Osteoblast (primary cell): Measurements from ENCODE around the gene CEP97. TPM values are rescaled to one million over a fixed set of nuclear protein-coding genes. Genes with fewer than 3 reads are reported as not detected.
"Not testable (repeated sequence)": the region's sequence is repeated elsewhere in the genome, so short reads cannot be mapped to it uniquely, and the experiment has no call there.

Source experiments
- DNase-seq: peaks from one replicate; pipeline ENCODE4 v3.0.0; 2011; ENCODE audit warnings: low spot score, mixed read lengths; ENCODE audit not compliant: insufficient read length; ENCODE audit errors: missing footprints
- H2AFZ ChIP-seq: 2 replicates; pipeline ENCODE4 v1.6.0; 2011; ENCODE audit warnings: mild to moderate bottlenecking, low read length
- H3K27ac ChIP-seq: 2 replicates; pipeline ENCODE4 v1.5.1; 2011; ENCODE audit warnings: mild to moderate bottlenecking, low read depth, low read length, moderate library complexity
- H3K27me3 ChIP-seq: 2 replicates; pipeline ENCODE4 v1.6.0; 2012; ENCODE audit warnings: mild to moderate bottlenecking, control low read depth, inconsistent platforms, low read length, moderate library complexity; ENCODE audit not compliant: insufficient read depth
- H3K36me3 ChIP-seq: 2 replicates; pipeline ENCODE4 v1.5.1; 2011; ENCODE audit warnings: mild to moderate bottlenecking, low read length, control low read depth, moderate library complexity; ENCODE audit not compliant: insufficient read depth
- H3K4me1 ChIP-seq: 2 replicates; pipeline ENCODE4 v1.5.1; 2011; ENCODE audit warnings: mild to moderate bottlenecking, low read length, control low read depth, moderate library complexity; ENCODE audit not compliant: insufficient read depth
- H3K4me2 ChIP-seq: 2 replicates; pipeline ENCODE4 v1.6.0; 2011; ENCODE audit warnings: mild to moderate bottlenecking, low read length; ENCODE audit not compliant: insufficient read depth
- H3K4me3 ChIP-seq: fragments of 200-600 bp; sonication (generic); 3 replicates; pipeline ENCODE4 v1.5.1; 2012; ENCODE audit warnings: mild to moderate bottlenecking, low read length, inconsistent platforms; ENCODE audit not compliant: insufficient read depth
- H3K79me2 ChIP-seq: 2 replicates; pipeline ENCODE4 v1.6.0; 2012; ENCODE audit warnings: mild to moderate bottlenecking, low read length, control low read depth, inconsistent platforms; ENCODE audit not compliant: insufficient read depth
- H3K9me3 ChIP-seq: 2 replicates; pipeline ENCODE4 v1.5.1; 2011; ENCODE audit warnings: low read depth, low read length, control low read depth
- H4K20me1 ChIP-seq: 2 replicates; pipeline ENCODE4 v1.6.0; 2012; ENCODE audit warnings: mild to moderate bottlenecking, low read length, control low read depth; ENCODE audit not compliant: insufficient read depth
- total RNA-seq: library from RNA; depleted of rRNA; stranded (reverse); fragments of >200 nt; gene quantifications from 2 replicates; pipeline ENCODE4 v1.2.3, GENCODE V29; 2012
- TF ChIP-seq, protein P1 (sequence below): IDR thresholded peaks from 2 replicates; pipeline ENCODE4 v1.5.1; 2011; ENCODE audit warnings: mild to moderate bottlenecking, low read depth, low read length, moderate library complexity; ENCODE audit errors: extremely low read depth

CEP97 gene
- total RNA-seq, 1 donor, result 10.9 TPM

DNA sequence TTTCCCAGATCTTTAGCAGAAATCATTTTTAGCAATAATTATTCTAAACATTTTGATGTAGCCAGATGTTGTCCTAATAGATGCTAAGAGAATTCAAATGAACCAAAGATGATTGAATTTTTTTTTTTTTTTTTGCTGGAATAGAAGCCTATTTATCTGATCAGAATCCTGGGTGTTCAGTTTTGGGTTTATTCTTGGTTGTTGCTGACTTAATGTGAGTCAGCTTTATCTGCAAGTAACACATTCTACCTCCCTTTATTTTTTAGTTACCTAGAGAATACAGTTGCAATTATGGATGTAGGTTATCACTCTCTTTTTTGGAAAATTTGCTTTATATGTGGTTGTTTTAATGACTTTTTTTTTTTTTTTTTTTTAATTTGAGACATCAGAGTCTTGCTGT, 6.4 kb downstream of the CEP97 start:
- Histone ChIP-seq H4K20me1 (no peaks in the 10 kb centered on the region), H3K4me2 (no peak overlapping the region), H3K27ac (no peak overlapping the region), H3K36me3 (peaks cover 39% of the 10 kb centered on the region), H3K4me1 (peaks cover 5% of the 10 kb centered on the region), H3K4me3 (no peak overlapping the region), H2AFZ (no peak overlapping the region), H3K9me3 (no peaks in the 10 kb centered on the region), H3K79me2 (peaks cover 10% of the 10 kb centered on the region), H3K27me3 (no peaks in the 10 kb centered on the region)
- TF ChIP-seq, protein P1, sequence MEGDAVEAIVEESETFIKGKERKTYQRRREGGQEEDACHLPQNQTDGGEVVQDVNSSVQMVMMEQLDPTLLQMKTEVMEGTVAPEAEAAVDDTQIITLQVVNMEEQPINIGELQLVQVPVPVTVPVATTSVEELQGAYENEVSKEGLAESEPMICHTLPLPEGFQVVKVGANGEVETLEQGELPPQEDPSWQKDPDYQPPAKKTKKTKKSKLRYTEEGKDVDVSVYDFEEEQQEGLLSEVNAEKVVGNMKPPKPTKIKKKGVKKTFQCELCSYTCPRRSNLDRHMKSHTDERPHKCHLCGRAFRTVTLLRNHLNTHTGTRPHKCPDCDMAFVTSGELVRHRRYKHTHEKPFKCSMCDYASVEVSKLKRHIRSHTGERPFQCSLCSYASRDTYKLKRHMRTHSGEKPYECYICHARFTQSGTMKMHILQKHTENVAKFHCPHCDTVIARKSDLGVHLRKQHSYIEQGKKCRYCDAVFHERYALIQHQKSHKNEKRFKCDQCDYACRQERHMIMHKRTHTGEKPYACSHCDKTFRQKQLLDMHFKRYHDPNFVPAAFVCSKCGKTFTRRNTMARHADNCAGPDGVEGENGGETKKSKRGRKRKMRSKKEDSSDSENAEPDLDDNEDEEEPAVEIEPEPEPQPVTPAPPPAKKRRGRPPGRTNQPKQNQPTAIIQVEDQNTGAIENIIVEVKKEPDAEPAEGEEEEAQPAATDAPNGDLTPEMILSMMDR, result no peak
- DNase-seq, result no peak

DNA sequence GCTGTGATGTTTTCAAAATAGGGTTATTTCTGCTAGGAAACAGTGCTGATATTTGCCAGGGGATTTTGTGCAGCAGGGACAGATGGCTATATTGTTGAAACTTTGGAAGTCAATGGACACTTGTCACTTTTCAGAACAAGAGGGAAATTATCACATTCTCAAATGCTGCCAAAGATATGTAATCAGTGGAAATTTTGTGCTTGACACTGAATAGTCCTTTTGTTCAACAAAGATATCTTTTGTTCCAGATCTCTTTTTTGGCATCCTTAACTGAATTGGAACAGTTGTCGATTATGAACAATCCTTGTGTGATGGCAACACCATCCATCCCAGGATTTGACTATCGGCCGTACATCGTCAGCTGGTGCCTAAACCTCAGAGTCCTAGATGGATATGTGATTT, 7.8 kb downstream of the CEP97 start:
- TF ChIP-seq, protein P1, result no peak
- DNase-seq, result no peak
- no peak overlapping the region for H3K27ac ChIP-seq
- no peaks in the 10 kb centered on the region for H3K27me3 ChIP-seq
- H3K79me2 ChIP-seq, result no peaks in the 10 kb centered on the region
- no peak overlapping the region for H3K4me2 ChIP-seq
- no peak overlapping the region for H2AFZ ChIP-seq
- no peaks in the 10 kb centered on the region for H3K9me3 ChIP-seq
- H3K4me1 ChIP-seq, result no peaks in the 10 kb centered on the region
- H4K20me1 ChIP-seq, result no peaks in the 10 kb centered on the region
- H3K36me3 ChIP-seq, result peaks cover 48% of the 10 kb centered on the region
- no peak overlapping the region for H3K4me3 ChIP-seq

DNA sequence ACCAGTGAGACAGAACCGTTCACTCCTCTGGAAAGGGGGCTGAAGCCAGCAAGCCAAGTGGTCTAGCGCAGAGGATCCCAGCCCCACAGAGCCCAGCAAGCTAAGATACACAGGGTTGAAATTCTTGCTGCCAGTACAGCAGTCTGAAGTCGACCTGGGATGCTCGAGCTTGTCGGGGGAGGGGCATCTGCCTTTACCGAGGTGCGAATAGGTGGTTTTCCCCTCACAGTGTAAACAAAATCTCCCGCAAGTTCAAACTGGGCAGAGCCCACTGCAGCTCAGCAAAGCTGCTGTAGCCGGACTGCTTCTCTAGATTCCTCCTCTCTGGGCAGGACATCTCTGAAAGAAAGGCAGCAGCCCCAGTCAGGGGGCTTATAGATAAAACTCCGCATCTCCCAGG, 11.4 kb downstream of the CEP97 start:
- no peaks in the 10 kb centered on the region for H3K79me2 ChIP-seq
- no peak overlapping the region for H3K4me3 ChIP-seq
- no peak overlapping the region for H2AFZ ChIP-seq
- no peaks in the 10 kb centered on the region for H4K20me1 ChIP-seq
- no peak for DNase-seq
- H3K4me1 ChIP-seq, result no peaks in the 10 kb centered on the region
- no peaks in the 10 kb centered on the region for H3K9me3 ChIP-seq
- H3K27ac ChIP-seq, result no peak overlapping the region
- H3K4me2 ChIP-seq, result no peak overlapping the region
- TF ChIP-seq, protein P1, result no peak
- H3K27me3 ChIP-seq, result no peaks in the 10 kb centered on the region
- H3K36me3 ChIP-seq, result peaks cover 33% of the 10 kb centered on the region

DNA sequence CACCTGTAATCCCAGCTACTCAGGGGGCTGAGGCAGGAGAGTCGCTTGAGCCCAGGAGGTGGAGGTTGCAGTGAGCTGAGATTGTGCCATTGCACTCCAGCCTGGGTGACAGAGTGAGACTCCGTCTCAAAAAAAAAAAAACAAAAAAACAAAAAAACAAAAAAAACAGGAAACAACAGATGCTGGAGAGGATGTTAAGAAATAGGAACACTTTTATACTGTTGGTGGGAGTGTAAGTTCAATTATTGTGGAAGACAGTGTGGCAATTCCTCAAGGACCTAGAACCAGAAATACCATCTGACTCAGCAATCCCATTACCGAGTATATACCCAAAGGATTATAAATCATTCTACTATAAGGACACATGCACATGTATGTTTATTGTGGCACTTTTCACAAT, 17.5 kb downstream of the CEP97 start:
- H3K4me1 ChIP-seq, H3K4me3 ChIP-seq, H2AFZ ChIP-seq, H4K20me1 ChIP-seq, H3K79me2 ChIP-seq, H3K9me3 ChIP-seq, H3K4me2 ChIP-seq, H3K27me3 ChIP-seq, DNase-seq, H3K27ac ChIP-seq, H3K36me3 ChIP-seq: not testable (repeated sequence)
